ENCODE measurements around the gene TDG.
"Not testable (repeated sequence)": the region's sequence is repeated elsewhere in the genome, so short reads cannot be mapped to it uniquely, and the experiment has no call there.

Gene TDG

GRCh38 chr12:103960616-103961227 lies 5.0 kb upstream of the TDG start:
- DNase-seq: no peak

GRCh38 chr12:103962493-103962892 lies 3.2 kb upstream of the TDG start:
- no peak for DNase-seq

- no peak for DNase-seq
Observed at GRCh38 chr12:103964805-103965204, 867 bp upstream of the TDG start.

- no peak for DNase-seq
Observed at GRCh38 chr12:103965255-103965589, 450 bp upstream of the TDG start.

- no peak for DNase-seq
Observed at GRCh38 chr12:103966736-103967135, 1.1 kb downstream of the TDG start.

- no peak for DNase-seq
Observed at GRCh38 chr12:103969391-103969790, 3.7 kb downstream of the TDG start.

- DNase-seq: no peak
Observed at GRCh38 chr12:103973909-103974308, 8.2 kb downstream of the TDG start.

GRCh38 chr12:103975368-103975767 lies 9.7 kb downstream of the TDG start:
- DNase-seq: no peak

GRCh38 chr12:103978384-103978982 lies 12.8 kb downstream of the TDG start:
- no peak for DNase-seq

GRCh38 chr12:103986829-103987228 lies 21.2 kb downstream of the TDG start:
- DNase-seq: no peak

- DNase-seq: no peak
Observed at GRCh38 chr12:103994235-103994634, 28.6 kb downstream of the TDG start.

GRCh38 chr12:103996595-103996994 lies 30.9 kb downstream of the TDG start:
- no peak for DNase-seq

- DNase-seq: no peak
Observed at GRCh38 chr12:103997286-103997900, 31.7 kb downstream of the TDG start.

- no peak for DNase-seq
Observed at GRCh38 chr12:103998976-103999375, 33.3 kb downstream of the TDG start.

GRCh38 chr12:104000807-104001434 lies 35.2 kb downstream of the TDG start:
- no peak for DNase-seq

GRCh38 chr12:104002686-104003085 lies 37.0 kb downstream of the TDG start:
- no peak for DNase-seq

GRCh38 chr12:104003596-104003995 lies 37.9 kb downstream of the TDG start:
- no peak for DNase-seq

GRCh38 chr12:104006929-104007328 lies 41.3 kb downstream of the TDG start:
- DNase-seq: no peak

GRCh38 chr12:104010121-104010520 lies 44.4 kb downstream of the TDG start:
- no peak for DNase-seq

GRCh38 chr12:104010606-104011169 lies 45.0 kb downstream of the TDG start:
- no peak for DNase-seq

GRCh38 chr12:104011253-104011652 lies 45.6 kb downstream of the TDG start:
- DNase-seq: no peak

GRCh38 chr12:104012331-104012730 lies 46.7 kb downstream of the TDG start:
- DNase-seq: no peak

- DNase-seq: not testable (repeated sequence)
Observed at GRCh38 chr12:104021862-104022261, 56.2 kb downstream of the TDG start.

GRCh38 chr12:104022786-104023185 lies 57.1 kb downstream of the TDG start:
- no peak for DNase-seq
